ENCODE results near the gene CCDC61.

Gene CCDC61

GRCh38 chr19:46033401-46033800 lies 38.1 kb downstream of the CCDC61 start:
- TF ChIP-seq CTCF (IDR thresholded peaks at IDR 0.05) = no peak
- TF ChIP-seq ZFX (IDR thresholded peaks at IDR 0.05; ENCODE audit: borderline replicate concordance) = no peak
- H3K27ac ChIP-seq = no peak overlapping the region

- TF ChIP-seq CTCF (IDR thresholded peaks at IDR 0.05) (no peak), ZFX (IDR thresholded peaks at IDR 0.05; ENCODE audit: borderline replicate concordance) (no peak)
- no peak overlapping the region for H3K27ac ChIP-seq
These were observed 40.3 kb downstream of the CCDC61 start for GRCh38 chr19:46035546-46035945.

- no peak for TF ChIP-seq ZFX (IDR thresholded peaks at IDR 0.05; ENCODE audit: borderline replicate concordance)
- no peak overlapping the region for H3K27ac ChIP-seq
These were observed 40.9 kb downstream of the CCDC61 start for GRCh38 chr19:46035986-46036743.

GRCh38 chr19:46036744-46037128 lies 41.5 kb downstream of the CCDC61 start:
- no peak overlapping the region for H3K27ac ChIP-seq
- TF ChIP-seq CTCF (IDR thresholded peaks at IDR 0.05) = no peak
- no peak for TF ChIP-seq ZFX (IDR thresholded peaks at IDR 0.05; ENCODE audit: borderline replicate concordance)

GRCh38 chr19:46040125-46040524 lies 44.9 kb downstream of the CCDC61 start:
- TF ChIP-seq CTCF (IDR thresholded peaks at IDR 0.05) (no peak), ZFX (IDR thresholded peaks at IDR 0.05; ENCODE audit: borderline replicate concordance) (no peak)
- no peak overlapping the region for H3K27ac ChIP-seq

GRCh38 chr19:46040952-46041500 lies 45.8 kb downstream of the CCDC61 start, which contains the start of gene IGFL4:
Gene IGFL4 (minus strand): TSS chr19:46041002. CDS start chr19:46040962, 40 bp downstream.
- H3K27ac ChIP-seq = no peak within 1 kb of the TSS
- TF ChIP-seq ZFX (IDR thresholded peaks at IDR 0.05; ENCODE audit: borderline replicate concordance) (no peak), CTCF (IDR thresholded peaks at IDR 0.05) (no peak)

GRCh38 chr19:46042252-46042883 lies 47.1 kb downstream of the CCDC61 start:
- H3K27ac ChIP-seq = no peak overlapping the region
- TF ChIP-seq ZFX (IDR thresholded peaks at IDR 0.05; ENCODE audit: borderline replicate concordance) = no peak
- no peak for TF ChIP-seq CTCF (IDR thresholded peaks at IDR 0.05)
